ACC112 (cell line): ENCODE data around the gene RALGAPB.
"Not testable (repeated sequence)": the region's sequence is repeated elsewhere in the genome, so short reads cannot be mapped to it uniquely, and the experiment has no call there.

Experiments
- H2AFZ ChIP-seq: fragments of 200-600 bp; sonication (generic); one replicate; pipeline ENCODE4 v1.6.0; 2017; ENCODE audit warnings: antibody characterized with exemption, low read length; ENCODE audit not compliant: unreplicated experiment
- H3K27ac ChIP-seq: fragments of 200-600 bp; sonication (generic); 2 replicates; pipeline ENCODE4 v1.5.1; 2014; ENCODE audit warnings: low read depth, mild to moderate bottlenecking, antibody characterized with exemption, low read length, moderate library complexity
- H3K27me3 ChIP-seq: fragments of 200-600 bp; sonication (generic); 2 replicates; pipeline ENCODE4 v1.6.1; 2014; ENCODE audit warnings: mild to moderate bottlenecking, antibody characterized with exemption, low read length, moderate library complexity, mixed read lengths; ENCODE audit not compliant: insufficient read depth
- H3K36me3 ChIP-seq: fragments of 200-600 bp; sonication (generic); 2 replicates; pipeline ENCODE4 v1.6.1; 2016; ENCODE audit warnings: mild to moderate bottlenecking, antibody characterized with exemption, low read length, moderate library complexity, mixed read lengths; ENCODE audit not compliant: insufficient read depth
- H3K4me1 ChIP-seq: fragments of 200-600 bp; sonication (generic); one replicate; pipeline ENCODE4 v1.6.1; 2016; ENCODE audit warnings: low read length, mixed read lengths; ENCODE audit not compliant: insufficient read depth, unreplicated experiment, control insufficient read depth
- H3K4me3 ChIP-seq: fragments of 200-600 bp; sonication (generic); 2 replicates; pipeline ENCODE4 v1.5.1; 2014; ENCODE audit warnings: mild to moderate bottlenecking, low read depth, low read length
- H3K79me2 ChIP-seq: fragments of 200-600 bp; sonication (generic); one replicate; pipeline ENCODE4 v1.6.0; 2016; ENCODE audit warnings: low read length; ENCODE audit not compliant: control insufficient read depth, unreplicated experiment, insufficient read depth

RALGAPB gene

DNA sequence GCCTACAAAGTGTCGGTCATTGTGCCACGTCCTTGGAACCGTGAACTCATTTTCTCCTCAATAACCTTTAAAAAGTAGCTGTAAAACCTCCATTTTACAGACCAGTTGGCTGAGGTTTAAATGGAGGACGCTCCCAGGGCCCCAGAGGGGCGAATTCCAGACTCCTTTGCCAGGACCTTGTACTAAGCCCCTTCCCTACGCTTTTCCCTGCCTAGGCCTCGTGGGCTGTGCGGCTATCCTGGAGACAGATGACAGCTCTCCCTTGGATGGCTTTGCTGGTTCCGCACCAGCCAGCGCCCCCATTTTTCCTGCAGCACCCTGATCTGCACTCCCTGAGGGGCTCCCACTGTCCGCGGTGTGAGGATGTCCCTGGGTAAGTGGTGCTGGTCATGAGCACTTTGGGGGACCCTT is 25.4 kb upstream of the RALGAPB start:
- Histone ChIP-seq H3K4me3 (peak overlapping the region; percentile 99), H3K27me3 (no peaks in the 10 kb centered on the region), H3K27ac (peak overlapping the region; percentile 40; the same call in 1 of the 2 replicates), H3K79me2 (peaks cover 4% of the 10 kb centered on the region), H3K4me1 (peaks cover 27% of the 10 kb centered on the region), H3K36me3 (peaks cover 11% of the 10 kb centered on the region; the same call in 1 of the 2 replicates), H2AFZ (peak overlapping the region; percentile 87)

DNA sequence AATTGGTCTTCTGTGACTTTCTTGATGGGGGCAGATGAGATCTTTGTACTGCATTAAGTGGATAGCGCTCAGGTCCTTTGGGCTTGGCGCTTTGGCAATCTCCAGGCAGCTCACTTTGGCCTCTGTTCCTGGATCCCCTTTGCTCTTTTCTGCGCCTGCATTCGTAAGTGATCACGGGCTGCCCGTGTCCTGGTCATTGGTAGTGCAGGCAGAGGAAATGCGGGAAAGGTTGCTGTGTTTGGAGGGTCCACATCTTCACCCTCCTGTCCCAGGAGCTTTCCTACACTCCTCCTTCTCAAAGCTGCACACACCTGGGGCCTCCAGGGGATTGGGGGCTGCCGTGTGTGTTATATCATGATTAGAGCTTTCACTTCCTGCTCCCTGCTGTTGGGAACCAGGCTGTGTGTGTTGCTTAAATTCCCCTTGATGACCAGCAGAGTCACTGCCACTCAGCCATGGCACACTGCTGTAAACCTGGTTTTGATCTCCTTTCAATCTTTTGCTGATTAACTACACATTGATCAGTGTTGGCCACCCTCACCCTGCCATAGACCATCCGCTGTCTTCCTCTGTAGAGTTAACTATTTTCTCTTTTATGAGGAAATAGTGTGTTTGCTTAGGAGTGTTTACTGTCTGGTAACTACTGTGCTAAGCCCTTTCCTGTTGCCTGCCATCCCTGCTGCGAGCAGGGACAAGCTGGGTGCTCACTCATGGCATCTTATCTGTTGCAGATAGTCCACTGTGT is 24.5 kb upstream of the RALGAPB start:
- H3K4me3 ChIP-seq = peak overlapping the region; percentile 99
- H3K4me1 ChIP-seq = peaks cover 36% of the 10 kb centered on the region
- peaks cover 4% of the 10 kb centered on the region for H3K79me2 ChIP-seq
- H3K36me3 ChIP-seq = peaks cover 11% of the 10 kb centered on the region; the same call in 1 of the 2 replicates
- no peaks in the 10 kb centered on the region for H3K27me3 ChIP-seq
- no peak overlapping the region for H3K27ac ChIP-seq
- no peak overlapping the region for H2AFZ ChIP-seq

DNA sequence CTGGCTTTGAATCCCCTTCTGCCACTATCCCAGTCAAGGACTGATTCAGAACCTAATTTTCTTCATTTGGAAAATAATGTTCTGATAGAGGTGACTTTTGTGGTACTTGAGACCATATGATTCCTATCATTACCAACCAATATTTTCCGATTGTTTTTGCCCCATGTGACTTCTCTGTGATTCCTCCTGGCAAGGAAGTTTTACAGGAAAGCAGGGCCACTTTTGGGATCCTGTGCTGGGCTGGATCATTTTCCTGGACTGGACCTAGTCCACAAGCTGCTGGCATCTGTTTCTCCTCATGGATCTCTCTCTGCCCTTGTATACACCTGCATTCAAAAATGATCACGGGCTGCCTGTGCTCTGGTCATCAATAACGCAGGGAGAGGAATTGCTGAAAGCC is 23.6 kb upstream of the RALGAPB start:
- Histone ChIP-seq H3K27me3 (no peaks in the 10 kb centered on the region), H3K79me2 (peaks cover 4% of the 10 kb centered on the region), H3K27ac (no peak overlapping the region), H2AFZ (no peak overlapping the region), H3K36me3 (peaks cover 11% of the 10 kb centered on the region; the same call in 1 of the 2 replicates), H3K4me3 (no peak overlapping the region), H3K4me1 (peaks cover 38% of the 10 kb centered on the region)

DNA sequence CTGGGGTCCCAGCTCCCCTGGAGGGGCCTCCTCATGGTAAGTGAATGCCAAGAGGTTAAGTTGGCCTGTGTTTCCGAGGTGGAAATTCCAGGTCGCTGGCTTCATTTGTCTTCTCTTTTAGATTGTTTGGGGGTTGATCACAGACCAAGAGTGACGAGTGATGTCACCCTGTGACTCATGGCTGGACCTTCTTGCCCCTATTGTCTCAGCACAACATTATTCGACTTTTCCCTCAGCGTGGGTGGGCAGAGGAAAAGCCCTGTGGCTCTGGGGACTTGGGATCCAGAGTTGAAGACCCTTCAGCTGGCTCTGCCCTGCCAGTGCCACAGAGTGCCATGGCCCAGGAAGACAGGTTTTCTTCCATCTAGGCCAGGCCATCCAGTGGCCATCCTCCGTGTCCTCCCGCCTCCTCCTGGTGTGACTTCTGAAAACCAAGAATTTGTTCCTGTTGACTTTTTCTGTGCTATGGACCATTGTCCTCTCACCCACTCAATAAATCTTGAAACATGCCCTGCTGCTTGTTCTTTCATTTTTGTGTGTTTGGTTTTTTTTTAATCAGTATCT is 22.1 kb upstream of the RALGAPB start:
- Histone ChIP-seq H3K27ac (no peak overlapping the region; the same call in 1 of the 2 replicates), H3K4me1 (peaks cover 38% of the 10 kb centered on the region), H3K27me3 (no peaks in the 10 kb centered on the region), H3K4me3 (no peak overlapping the region), H2AFZ (no peak overlapping the region), H3K36me3 (peaks cover 11% of the 10 kb centered on the region; the same call in 1 of the 2 replicates), H3K79me2 (peaks cover 4% of the 10 kb centered on the region)

DNA sequence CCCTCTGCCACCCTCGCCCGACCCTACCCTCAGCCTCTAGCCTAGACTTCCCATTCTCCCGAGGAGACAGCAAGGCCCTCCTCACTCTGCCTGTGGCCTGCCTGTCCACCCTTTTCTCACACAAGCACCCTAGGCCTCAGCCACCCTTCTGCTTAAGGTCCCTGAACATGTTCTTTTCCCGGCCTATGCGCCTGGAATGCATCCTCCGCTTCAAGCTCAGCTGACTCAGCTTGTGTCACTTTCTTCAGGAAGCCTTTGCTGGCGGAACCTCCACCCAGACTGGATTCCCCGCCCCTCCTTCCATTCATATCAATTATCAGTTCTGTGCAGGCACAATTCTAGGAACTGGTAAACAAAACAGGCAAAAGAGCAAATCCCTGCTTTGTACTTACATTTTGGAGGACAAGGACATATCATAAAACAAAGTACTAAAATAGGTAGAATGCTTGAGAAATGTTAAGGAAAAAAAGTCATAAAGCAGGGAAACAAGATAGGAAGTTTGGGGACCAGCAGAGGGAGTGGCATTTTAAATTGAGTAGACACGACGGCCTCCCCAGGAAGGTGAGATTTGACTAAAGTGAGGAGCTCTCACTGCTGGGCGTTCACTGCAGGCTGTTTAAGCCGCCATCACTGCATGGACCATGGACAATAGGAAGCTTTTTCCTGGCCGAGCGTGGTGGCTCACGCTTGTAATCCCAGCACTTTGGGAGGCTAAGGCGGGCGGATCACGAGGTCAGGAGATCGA is 19.6 kb upstream of the RALGAPB start:
- H3K4me1 ChIP-seq = peaks cover 29% of the 10 kb centered on the region
- no peaks in the 10 kb centered on the region for H3K79me2 ChIP-seq
- peaks cover 11% of the 10 kb centered on the region; the same call in 1 of the 2 replicates for H3K36me3 ChIP-seq
- H3K27ac ChIP-seq = peak overlapping the region; percentile 62
- H2AFZ ChIP-seq = no peak overlapping the region
- H3K27me3 ChIP-seq = no peaks in the 10 kb centered on the region
- no peak overlapping the region for H3K4me3 ChIP-seq

DNA sequence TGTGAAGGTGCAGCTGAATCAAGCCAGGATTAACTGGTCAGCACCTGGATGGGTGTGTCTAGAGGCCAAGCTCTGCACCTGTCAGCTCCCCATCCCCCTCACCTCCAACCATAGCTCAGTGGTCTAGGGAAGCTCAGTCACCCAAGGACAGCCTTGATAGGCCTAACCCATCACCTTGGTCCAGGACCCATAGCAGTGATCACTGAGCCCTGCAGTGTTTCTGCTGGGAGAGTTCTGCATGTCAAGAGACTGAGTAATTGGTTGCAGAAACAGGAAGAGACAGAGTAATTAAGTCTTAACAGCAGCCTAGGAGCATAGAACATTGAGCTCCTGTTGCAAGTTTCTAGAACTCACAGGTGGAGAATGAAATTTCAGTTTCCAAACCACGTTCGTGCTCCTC is 18.7 kb upstream of the RALGAPB start:
- Histone ChIP-seq H3K27ac (no peak overlapping the region), H2AFZ (no peak overlapping the region), H3K4me1 (peaks cover 29% of the 10 kb centered on the region), H3K79me2 (no peaks in the 10 kb centered on the region), H3K4me3 (no peak overlapping the region), H3K27me3 (no peaks in the 10 kb centered on the region), H3K36me3 (peaks cover 11% of the 10 kb centered on the region; the same call in 1 of the 2 replicates)

DNA sequence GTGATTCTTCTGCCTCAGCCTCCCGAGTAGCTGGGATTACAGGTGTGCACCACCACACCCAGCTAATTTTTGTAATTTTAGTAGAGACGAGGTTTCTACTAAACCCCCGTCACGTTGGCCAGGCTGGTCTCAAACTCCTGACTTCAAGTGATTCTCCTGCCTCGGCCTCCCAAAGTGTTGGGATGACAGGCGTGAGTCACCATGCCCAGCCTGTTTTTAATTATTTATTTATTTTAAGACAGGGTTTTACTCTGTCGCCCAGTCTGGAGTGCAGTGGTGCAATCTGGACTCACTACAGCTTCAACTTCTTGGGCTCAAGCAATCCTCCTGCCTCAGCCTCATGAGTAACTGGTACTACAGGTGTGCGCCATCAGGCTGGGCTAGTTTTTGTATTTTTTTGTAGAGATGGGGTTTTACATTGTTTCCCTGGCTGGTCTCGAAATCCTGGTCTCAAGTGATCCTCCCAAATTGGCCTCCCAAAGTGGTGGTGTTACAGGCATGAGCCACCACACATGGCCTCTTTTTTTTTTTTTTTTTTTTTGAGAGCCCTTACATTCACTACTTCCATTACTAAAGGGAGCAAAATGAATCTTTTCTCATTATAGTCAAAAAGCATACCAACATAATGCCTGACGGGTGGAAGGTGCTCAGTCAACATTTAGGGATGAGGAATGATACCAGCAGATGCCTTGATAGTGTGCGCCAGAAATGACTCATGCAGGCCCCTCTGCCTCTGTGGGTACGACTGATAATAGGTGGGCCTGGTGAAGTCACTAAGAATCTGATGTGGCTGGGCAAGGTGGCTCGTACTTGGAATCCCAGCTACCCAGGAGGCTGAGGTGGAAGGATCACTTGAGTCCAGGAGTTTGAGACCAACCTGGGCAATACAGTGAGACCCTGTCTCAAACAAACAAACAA is 17.8 kb upstream of the RALGAPB start:
- Histone ChIP-seq H3K27ac (no peak overlapping the region), H3K79me2 (no peaks in the 10 kb centered on the region), H3K36me3 (peaks cover 3% of the 10 kb centered on the region; the same call in 1 of the 2 replicates), H2AFZ (no peak overlapping the region), H3K4me3 (no peak overlapping the region), H3K27me3 (no peaks in the 10 kb centered on the region), H3K4me1 (peaks cover 29% of the 10 kb centered on the region)

DNA sequence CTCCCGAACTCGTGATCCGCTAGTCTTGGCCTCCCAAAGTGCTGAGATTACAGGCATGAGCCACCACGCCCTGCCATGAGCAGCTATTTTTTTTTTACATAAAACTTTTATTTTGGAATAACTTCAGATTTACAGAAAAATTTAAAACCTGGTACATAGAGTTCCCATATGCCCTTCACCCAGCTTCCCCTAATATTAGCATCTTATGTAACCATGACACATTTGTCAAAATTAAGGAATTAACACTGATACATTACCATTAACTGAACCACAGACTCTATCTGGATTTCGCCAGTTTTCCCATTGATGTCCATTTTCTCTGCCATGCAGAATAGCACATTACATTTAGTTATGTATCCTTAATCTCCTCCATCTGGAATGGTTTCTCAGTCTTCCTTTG is 14.3 kb upstream of the RALGAPB start:
- H3K27me3 ChIP-seq = no peaks in the 10 kb centered on the region
- H3K79me2 ChIP-seq = no peaks in the 10 kb centered on the region
- peaks cover 11% of the 10 kb centered on the region for H3K4me1 ChIP-seq
- no peak overlapping the region for H2AFZ ChIP-seq
- no peak overlapping the region for H3K4me3 ChIP-seq
- H3K27ac ChIP-seq = no peak overlapping the region
- H3K36me3 ChIP-seq = no peaks in the 10 kb centered on the region

DNA sequence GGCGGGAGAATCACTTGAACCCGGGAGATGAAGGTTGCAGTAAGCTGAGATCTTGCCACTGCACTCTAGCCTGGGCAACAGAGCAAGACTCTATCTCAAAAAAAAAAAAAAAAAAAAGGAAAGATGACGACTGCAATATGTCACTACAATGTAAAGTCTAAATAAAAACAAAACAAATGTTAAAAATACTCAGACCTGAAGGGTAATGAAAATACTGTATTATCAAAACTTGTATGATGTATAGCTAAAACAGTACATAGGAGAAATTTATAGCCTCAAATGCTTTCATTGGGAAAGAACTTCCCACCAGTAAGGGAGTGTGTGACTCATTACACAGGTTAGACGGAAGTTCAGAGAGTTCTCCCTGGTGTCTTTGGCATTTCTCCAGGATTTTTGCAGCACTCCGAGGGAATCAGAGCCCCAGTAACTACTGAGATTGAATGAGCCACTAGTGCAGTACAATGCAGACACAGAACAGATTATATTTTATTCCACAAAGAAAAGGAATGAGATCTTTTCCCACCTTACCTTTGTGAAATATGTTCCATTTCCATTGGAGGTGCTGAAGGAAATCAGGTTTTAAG is 12.5 kb upstream of the RALGAPB start:
- H3K4me3 ChIP-seq = no peak overlapping the region
- H3K79me2 ChIP-seq = no peaks in the 10 kb centered on the region
- H3K27ac ChIP-seq = no peak overlapping the region
- no peak overlapping the region for H2AFZ ChIP-seq
- no peaks in the 10 kb centered on the region for H3K27me3 ChIP-seq
- H3K4me1 ChIP-seq = peaks cover 10% of the 10 kb centered on the region
- H3K36me3 ChIP-seq = no peaks in the 10 kb centered on the region

DNA sequence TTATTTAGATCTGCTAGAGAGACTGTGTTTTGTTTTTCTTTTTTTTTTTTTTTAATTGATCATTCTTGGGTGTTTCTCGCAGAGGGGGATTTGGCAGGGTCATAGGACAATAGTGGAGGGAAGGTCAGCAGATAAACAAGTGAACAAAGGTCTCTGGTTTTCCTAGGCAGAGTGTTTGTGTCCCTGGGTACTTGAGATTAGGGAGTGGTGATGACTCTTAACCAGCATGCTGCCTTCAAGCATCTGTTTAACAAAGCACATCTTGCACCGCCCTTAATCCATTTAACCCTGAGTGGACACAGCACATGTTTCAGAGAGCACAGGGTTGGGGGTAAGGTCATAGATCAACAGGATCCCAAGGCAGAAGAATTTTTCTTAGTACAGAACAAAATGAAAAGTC is 12.0 kb upstream of the RALGAPB start:
- H3K4me3 ChIP-seq, H3K79me2 ChIP-seq, H3K27me3 ChIP-seq, H3K36me3 ChIP-seq, H3K27ac ChIP-seq, H2AFZ ChIP-seq: not testable (repeated sequence)
- H3K4me1 ChIP-seq = peaks cover 10% of the 10 kb centered on the region
